H9 (cell line): Measurements from ENCODE around the gene ANKH. TPM values are rescaled to one million over a fixed set of nuclear protein-coding genes. Genes with fewer than 3 reads are reported as not detected.

Experiments used
- DNase-seq: peaks from one replicate; pipeline ENCODE4 v3.0.0-alpha.2; 2017
- H2AFZ ChIP-seq: one replicate; pipeline ENCODE4 v1.6.1; 2013; ENCODE audit warnings: mild to moderate bottlenecking, low read length, control low read depth, moderate library complexity
- H2AK5ac ChIP-seq: 2 replicates; pipeline ENCODE4 v1.6.1; 2013; ENCODE audit warnings: low read length, control low read depth, mixed read lengths; ENCODE audit not compliant: insufficient read length
- H2BK120ac ChIP-seq: one replicate; pipeline ENCODE4 v1.6.1; 2013; ENCODE audit warnings: low read depth, mild to moderate bottlenecking, low read length, control low read depth, inconsistent platforms; ENCODE audit not compliant: poor library complexity, severe bottlenecking
- H2BK12ac ChIP-seq: 2 replicates; pipeline ENCODE4 v1.6.1; 2013; ENCODE audit warnings: low read length, control low read depth, mixed read lengths, low read depth; ENCODE audit not compliant: insufficient read length
- H2BK15ac ChIP-seq: 2 replicates; pipeline ENCODE4 v1.6.1; 2013; ENCODE audit warnings: low read depth, low read length, control low read depth
- H2BK20ac ChIP-seq: one replicate; pipeline ENCODE4 v1.6.1; 2013; ENCODE audit warnings: low read depth, mild to moderate bottlenecking, low read length, control low read depth, inconsistent platforms; ENCODE audit not compliant: poor library complexity, severe bottlenecking
- H2BK5ac ChIP-seq: 2 replicates; pipeline ENCODE4 v1.6.1; 2013; ENCODE audit warnings: low read length, control low read depth, mixed read lengths; ENCODE audit not compliant: insufficient read length
- H3K14ac ChIP-seq: 2 replicates; pipeline ENCODE4 v1.6.1; 2013; ENCODE audit warnings: low read length, control low read depth; ENCODE audit not compliant: insufficient read depth
- H3K18ac ChIP-seq: 2 replicates; pipeline ENCODE4 v1.6.1; 2013; ENCODE audit warnings: low read depth, mild to moderate bottlenecking, mixed read lengths, low read length, control low read depth; ENCODE audit not compliant: insufficient read length
- H3K23ac ChIP-seq: 2 replicates; pipeline ENCODE4 v1.6.1; 2013; ENCODE audit warnings: low read length, control low read depth, mixed read lengths, low read depth; ENCODE audit not compliant: insufficient read length
- H3K23me2 ChIP-seq: 2 replicates; pipeline ENCODE4 v1.6.1; 2013; ENCODE audit warnings: low read depth, mild to moderate bottlenecking, mixed read lengths, low read length, control low read depth; ENCODE audit not compliant: insufficient read length, poor library complexity, severe bottlenecking
- H3K27ac ChIP-seq: 2 replicates; pipeline ENCODE4 v1.5.1; 2013; ENCODE audit warnings: low read length, control low read depth, mixed read lengths, low read depth; ENCODE audit not compliant: insufficient read length
- H3K27me3 ChIP-seq: 2 replicates; pipeline ENCODE4 v1.6.1; 2013; ENCODE audit warnings: low read length, control low read depth, inconsistent platforms; ENCODE audit not compliant: insufficient read depth
- H3K4ac ChIP-seq: 2 replicates; pipeline ENCODE4 v1.6.1; 2013; ENCODE audit warnings: low read depth, mild to moderate bottlenecking, control low read depth, inconsistent platforms, low read length, moderate library complexity
- H3K4me1 ChIP-seq: 2 replicates; pipeline ENCODE4 v1.6.1; 2013; ENCODE audit warnings: low read length, control low read depth, inconsistent platforms; ENCODE audit not compliant: insufficient read depth
- H3K4me2 ChIP-seq: 2 replicates; pipeline ENCODE4 v1.6.1; 2013; ENCODE audit warnings: low read length, control low read depth, mixed read lengths; ENCODE audit not compliant: insufficient read length, insufficient read depth
- H3K56ac ChIP-seq: 2 replicates; pipeline ENCODE4 v1.6.1; 2013; ENCODE audit warnings: low read depth, mild to moderate bottlenecking, mixed read lengths, low read length, control low read depth; ENCODE audit not compliant: insufficient read length
- H3K79me1 ChIP-seq: 2 replicates; pipeline ENCODE4 v1.6.1; 2013; ENCODE audit warnings: low read depth, mild to moderate bottlenecking, moderate library complexity, low read length, control low read depth, inconsistent platforms; ENCODE audit not compliant: insufficient read depth, poor library complexity, severe bottlenecking
- H3K79me2 ChIP-seq: 2 replicates; pipeline ENCODE4 v1.6.1; 2013; ENCODE audit warnings: low read length, control low read depth, inconsistent platforms; ENCODE audit not compliant: insufficient read depth
- H3K9ac ChIP-seq: 2 replicates; pipeline ENCODE4 v1.6.1; 2013; ENCODE audit warnings: low read length, control low read depth, mixed read lengths; ENCODE audit not compliant: insufficient read length; ENCODE audit errors: extremely low read depth
- H3K9me3 ChIP-seq: one replicate; pipeline ENCODE4 v1.6.1; 2013; ENCODE audit warnings: low read depth, low read length, inconsistent platforms; ENCODE audit not compliant: control insufficient read depth
- H3T11ph ChIP-seq: one replicate; pipeline ENCODE4 v1.6.1; 2013; ENCODE audit warnings: mild to moderate bottlenecking, low read length, control low read depth, inconsistent platforms
- H4K20me1 ChIP-seq: one replicate; pipeline ENCODE4 v1.6.1; 2013; ENCODE audit not compliant: control insufficient read depth, insufficient read length, insufficient read depth
- H4K5ac ChIP-seq: 2 replicates; pipeline ENCODE4 v1.6.1; 2013; ENCODE audit warnings: low read depth, mild to moderate bottlenecking, mixed read lengths, low read length, control low read depth; ENCODE audit not compliant: insufficient read length
- H4K8ac ChIP-seq: replicated peaks from 2 replicates; pipeline ENCODE4 v1.6.1; 2013; ENCODE audit warnings: low read length, control low read depth, mixed read lengths, low read depth; ENCODE audit not compliant: insufficient read length
- H4K91ac ChIP-seq: 2 replicates; pipeline ENCODE4 v1.6.1; 2013; ENCODE audit warnings: low read depth, mild to moderate bottlenecking, moderate library complexity, mixed read lengths, low read length, control low read depth; ENCODE audit not compliant: insufficient read length
- H3K27ac Mint-ChIP-seq, 3 experiments: 2 replicates in 2 of 3; 3 replicates in 1 of 3; pipeline ENCODE4 v1.8.0; 2020 to 2021; ENCODE audit warnings: mixed read lengths in 3 of 3, mild to moderate bottlenecking in 1 of 3, moderate library complexity in 1 of 3
- H3K27me3 Mint-ChIP-seq: 2 replicates; pipeline ENCODE4 v1.8.0; 2021; ENCODE audit warnings: low read depth, mild to moderate bottlenecking, moderate library complexity, mixed read lengths
- H3K36me3 Mint-ChIP-seq, 3 experiments: 2 replicates in 2 of 3; 3 replicates in 1 of 3; pipeline ENCODE4 v1.8.0; 2020 to 2021; ENCODE audit warnings: low read depth in 3 of 3, mixed read lengths in 3 of 3; ENCODE audit not compliant: insufficient read depth in 1 of 3
- H3K4me1 Mint-ChIP-seq, 2 experiments: 2 replicates each; pipeline ENCODE4 v1.8.0; 2020; ENCODE audit warnings: mixed read lengths in 2 of 2
- H3K4me3 Mint-ChIP-seq, 2 experiments: 2 replicates in 1 of 2; 3 replicates in 1 of 2; pipeline ENCODE4 v1.8.0; 2020 to 2021; ENCODE audit warnings: mild to moderate bottlenecking in 2 of 2, mixed read lengths in 2 of 2, moderate library complexity in 1 of 2
- H3K9me3 Mint-ChIP-seq, 2 experiments: 2 replicates in 1 of 2; 3 replicates in 1 of 2; pipeline ENCODE4 v1.8.0; 2020; ENCODE audit warnings: mild to moderate bottlenecking in 2 of 2, mixed read lengths in 2 of 2, moderate library complexity in 1 of 2
- CTCF ChIP-seq: fragments of 200-600 bp; sonication (generic); conservative IDR thresholded peaks from 3 replicates; pipeline ENCODE4 v1.8.0; 2021; ENCODE audit warnings: antibody characterized with exemption, mild to moderate bottlenecking
- WGBS: extraction: QIAGEN DNeasy Blood & Tissue Kit; methylation state at CpG from one replicate; pipeline ENCODE4 v1.1.7; 2013; ENCODE audit warnings: missing lambda C conversion rate, low lambda C conversion rate, mixed read lengths; ENCODE audit not compliant: insufficient read length; ENCODE audit errors: extremely low coverage; 5-methylcytosine and 5-hydroxymethylcytosine counted together
- total RNA-seq: library from RNA; stranded (reverse); gene quantifications from 2 replicates; pipeline ENCODE4 v1.2.1, GENCODE V29; 2021

The ANKH gene
- total RNA-seq, 1 experiment from 2014 or later: 9.6 TPM

- Mint-ChIP-seq H3K9me3 (no peaks in the 10 kb centered on the region), H3K36me3 (no peaks in the 10 kb centered on the region), H3K4me1 (peaks cover 10 to 11% of the 10 kb centered on the region in 2 experiments), H3K27ac (no peak overlapping the region), H3K27me3 (no peaks in the 10 kb centered on the region), H3K4me3 (no peak overlapping the region)
- no peak overlapping the region for H2BK12ac ChIP-seq
- no peak overlapping the region for H3K23ac ChIP-seq
- H2BK20ac ChIP-seq: no peak overlapping the region
- H3K4me2 ChIP-seq: no peak overlapping the region
- no peaks in the 10 kb centered on the region; the same call in 1 of the 2 replicates for H3K4me1 ChIP-seq
- no peaks in the 10 kb centered on the region for H3K79me2 ChIP-seq
- no CpG with 5 or more reads among the region's 8 CpGs for WGBS
- H2AK5ac ChIP-seq: no peak overlapping the region
- DNase-seq: no peak
- H3K4ac ChIP-seq: no peak overlapping the region
- peak overlapping the region; percentile 74 for H3K18ac ChIP-seq
- no peak overlapping the region for H2BK120ac ChIP-seq
- H3T11ph ChIP-seq: no peak overlapping the region
- H4K20me1 ChIP-seq: no peaks in the 10 kb centered on the region
- H4K8ac ChIP-seq: no peak overlapping the region
- no peak overlapping the region for H4K91ac ChIP-seq
- no peak overlapping the region for H2AFZ ChIP-seq
- no peaks in the 10 kb centered on the region for H3K9me3 ChIP-seq
- no peak overlapping the region for H3K56ac ChIP-seq
- TF ChIP-seq CTCF: no peak
- no peaks in the 10 kb centered on the region for H3K27me3 ChIP-seq
- H3K79me1 ChIP-seq: no peaks in the 10 kb centered on the region
- no peak overlapping the region for H2BK15ac ChIP-seq
- H3K23me2 ChIP-seq: no peaks in the 10 kb centered on the region
- H3K9ac ChIP-seq: no peak overlapping the region
- no peak overlapping the region for H4K5ac ChIP-seq
- H3K27ac ChIP-seq: no peak overlapping the region
- no peak overlapping the region; the same call in 1 of the 2 replicates for H3K14ac ChIP-seq
- no peak overlapping the region for H2BK5ac ChIP-seq
These were observed 98.0 kb downstream of the ANKH start for GRCh38 chr5:14773588-14773987.
